K562 (cell line): Measurements from ENCODE around the gene PANX1. TPM values are rescaled to one million over a fixed set of nuclear protein-coding genes. Genes with fewer than 3 reads are reported as not detected.

Experiments
- ARNT ChIP-seq, 2 experiments: fragments of 450-650 bp; IDR thresholded peaks; 2 replicates each; pipeline ENCODE4 v1.6.1; 2016; ENCODE audit warnings: mild to moderate bottlenecking in 1 of 2
- ATF7 ChIP-seq: fragments of 450-650 bp; IDR thresholded peaks from 2 replicates; pipeline ENCODE4 v1.7.1; 2014; ENCODE audit warnings: mild to moderate bottlenecking, moderate library complexity
- CHAMP1 ChIP-seq: fragments of 450-650 bp; IDR thresholded peaks from 2 replicates; pipeline ENCODE4 v1.6.1; 2016; ENCODE audit warnings: mild to moderate bottlenecking
- DMBX1 ChIP-seq: fragments of 250-450 bp; sonication (Bioruptor Pico); IDR thresholded peaks from 2 replicates; pipeline ENCODE4 v1.8.0; 2022; ENCODE audit warnings: inconsistent platforms, mild to moderate bottlenecking, moderate library complexity, borderline replicate concordance
- ELF1 ChIP-seq: fragments of 200-800 bp; sonication (Bioruptor generic); IDR thresholded peaks from 2 replicates; pipeline ENCODE4 v1.6.1; 2016; ENCODE audit warnings: missing genetic modification characterization, missing compliant biosample characterization
- GATA2 ChIP-seq: sonication (generic); formaldehyde crosslinking; IDR thresholded peaks from 2 replicates; pipeline ENCODE4 v1.4.0; 2020; ENCODE audit warnings: mild to moderate bottlenecking, missing genetic modification reagents
- HDAC6 ChIP-seq: IDR thresholded peaks from 2 replicates; pipeline ENCODE4 v1.6.1; 2012; ENCODE audit warnings: low read depth, mild to moderate bottlenecking, control low read depth, inconsistent platforms, low read length, moderate library complexity
- HMGN3 ChIP-seq: IDR thresholded peaks from 2 replicates; pipeline ENCODE4 v1.6.1; 2011; ENCODE audit warnings: borderline replicate concordance, low read depth, mild to moderate bottlenecking, mixed read lengths, low read length; ENCODE audit not compliant: insufficient read length; ENCODE audit errors: extremely low read depth
- IRF2 ChIP-seq: sonication (generic); formaldehyde crosslinking; IDR thresholded peaks from 2 replicates; pipeline ENCODE4 v1.8.1; 2022; ENCODE audit warnings: mild to moderate bottlenecking, missing genetic modification reagents
- POLR2AphosphoS5 ChIP-seq: IDR thresholded peaks from 2 replicates; pipeline ENCODE4 v1.6.1; 2011; ENCODE audit warnings: mild to moderate bottlenecking, low read depth, low read length, moderate library complexity; ENCODE audit not compliant: control insufficient read depth, insufficient read depth
- PTBP1 ChIP-seq: fragments of 200-400 bp; formaldehyde crosslinking; IDR thresholded peaks from 2 replicates; pipeline ENCODE4 v1.6.1; 2017; ENCODE audit warnings: low read depth, low read length
- SMARCA5 ChIP-seq: fragments of 450-650 bp; IDR thresholded peaks from 2 replicates; pipeline ENCODE4 v1.6.1; 2016
- THRB ChIP-seq: fragments of 450-650 bp; formaldehyde crosslinking; conservative IDR thresholded peaks from 2 replicates; pipeline ENCODE4 v1.4.0; 2022; ENCODE audit warnings: mild to moderate bottlenecking, missing genetic modification characterization
- TRIM25 ChIP-seq: fragments of 450-650 bp; IDR thresholded peaks from 2 replicates; pipeline ENCODE4 v1.7.0; 2016; ENCODE audit warnings: borderline replicate concordance
- U2AF1 ChIP-seq: fragments of 200-400 bp; formaldehyde crosslinking; optimal IDR thresholded peaks from 2 replicates; pipeline ENCODE3; 2017; ENCODE audit warnings: mild to moderate bottlenecking, low read depth, low read length, moderate library complexity
- ZBTB17 ChIP-seq: fragments of 450-650 bp; formaldehyde crosslinking; IDR thresholded peaks from 2 replicates; pipeline ENCODE4 v1.4.0; 2020; ENCODE audit warnings: mild to moderate bottlenecking
- ZFX ChIP-seq: sonication (generic); formaldehyde crosslinking; IDR thresholded peaks from 2 replicates; pipeline ENCODE4 v1.8.0; 2022; ENCODE audit warnings: mild to moderate bottlenecking, missing genetic modification reagents, moderate library complexity
- ZNF384 ChIP-seq: IDR thresholded peaks from 2 replicates; pipeline ENCODE4 v1.6.1; 2012; ENCODE audit warnings: low read depth, low read length, improper control_type of control experiment
- ZNF589 ChIP-seq: fragments of 200-800 bp; sonication (Bioruptor generic); IDR thresholded peaks from 2 replicates; pipeline ENCODE4 v1.6.1; 2016; ENCODE audit warnings: low read depth, missing genetic modification characterization, missing compliant biosample characterization
- ZNF780A ChIP-seq: fragments of 250-450 bp; sonication (Bioruptor Pico); IDR thresholded peaks from 2 replicates; pipeline ENCODE4 v1.5.0; 2021; ENCODE audit warnings: mild to moderate bottlenecking
- polyA plus RNA-seq, 8 experiments: library from polyadenylated mRNA; depleted of rRNA in 4 of 8; stranded (reverse) in 5 of 8; unstranded in 3 of 8; fragments of >200 nt; fragmentation: Nextera tagmentation in 2 of 8; fragmentation: Illumina TruSeq in 1 of 8; extraction: Ambion mirVana in 2 of 8; extraction: Trizol in 1 of 8; gene quantifications; 2 replicates each; pipeline versions ENCODE4 v1.2.1 to v1.2.3, GENCODE V29; 2011 to 2014; ENCODE audit warnings: inconsistent platforms in 1 of 8, missing spikeins in 1 of 8
- total RNA-seq, 7 experiments: library from RNA; depleted of rRNA in 6 of 7; stranded (reverse); fragments of >200 nt in 6 of 7; fragmentation: Illumina TruSeq in 2 of 7; extraction: Trizol in 2 of 7; gene quantifications; 2 replicates each; pipeline versions ENCODE4 v1.2.1 to v1.2.3, GENCODE V29; 2011 to 2021; ENCODE audit warnings: low replicate concordance in 1 of 7

Gene PANX1
- total and polyA plus RNA-seq, 9 of the 15 experiments (the other 6 are each of a cell fraction or from before 2014, with no cell fraction given), result 1.9 to 14.8 (median 10.1) TPM

GRCh38 chr11:94128746-94129511 is at the start of gene PANX1 (continued):
- TF ChIP-seq HDAC6 (no peak), TRIM25 (no peak), POLR2AphosphoS5 (peak; percentile 73; the same call in 1 of the 2 replicates), IRF2 (peak; percentile 92; the same call in 1 of the 2 replicates), PTBP1 (peak; percentile 23; the same call in 1 of the 2 replicates), ELF1 (tag) (peak; percentile 92), CHAMP1 (no peak), ATF7 (peak; percentile 51; the same call in 1 of the 2 replicates), HMGN3 (peak; percentile 36), ZBTB17 (CRISPR knock-in tag) (peak; percentile 85), ZFX (CRISPR knock-in tag) (peak; percentile 54), SMARCA5 (no peak), U2AF1 (peak; percentile 68), GATA2 (CRISPR knock-in tag) (no peak), ZNF589 (CRISPR knock-in tag) (no peak), ARNT (IDR thresholded peaks at IDR 0.05) (no peak), ZNF384 (no peak), ZNF780A (CRISPR knock-in tag) (no peak), DMBX1 (CRISPR knock-in tag) (no peak), THRB (no peak)
